CD4-positive, alpha-beta T cell treated with Interleukin-15 for 4 hours (primary cell): Measurements from ENCODE around the gene C11orf97.
"Not testable (repeated sequence)": the region's sequence is repeated elsewhere in the genome, so short reads cannot be mapped to it uniquely, and the experiment has no call there.

Experiments
- DNase-seq: peaks from one replicate; pipeline ENCODE4 v3.0.0-alpha.2; 2020; ENCODE audit warnings: low spot score

Gene C11orf97

GRCh38 chr11:94525546-94526324 is 13.5 kb downstream of the C11orf97 start:
- no peak for DNase-seq

GRCh38 chr11:94526645-94527438 is 14.6 kb downstream of the C11orf97 start:
- DNase-seq: no peak

GRCh38 chr11:94528551-94528950 is 16.3 kb downstream of the C11orf97 start:
- no peak for DNase-seq

GRCh38 chr11:94532211-94532610 is 19.9 kb downstream of the C11orf97 start:
- DNase-seq: no peak

- DNase-seq: no peak
These were observed 20.9 kb downstream of the C11orf97 start for GRCh38 chr11:94533206-94533605.

- DNase-seq: no peak
These were observed 21.7 kb downstream of the C11orf97 start for GRCh38 chr11:94533696-94534630.

- no peak for DNase-seq
These were observed 24.1 kb downstream of the C11orf97 start for GRCh38 chr11:94536386-94536785.

GRCh38 chr11:94537031-94537600 is 24.9 kb downstream of the C11orf97 start:
- no peak for DNase-seq

GRCh38 chr11:94539420-94539819 is 27.2 kb downstream of the C11orf97 start:
- DNase-seq: no peak

- peak; percentile 68 for DNase-seq
These were observed 31.7 kb downstream of the C11orf97 start, which contains the start of gene FUT4 for GRCh38 chr11:94543695-94544645. TSS of gene FUT4 (plus strand) at chr11:94543921. CDS start at chr11:94544134, 213 bp downstream.

GRCh38 chr11:94544646-94545263 is 32.5 kb downstream of the C11orf97 start:
- DNase-seq: no peak

- DNase-seq: no peak
These were observed 33.3 kb downstream of the C11orf97 start for GRCh38 chr11:94545264-94546161.

- no peak for DNase-seq
These were observed 33.9 kb downstream of the C11orf97 start for GRCh38 chr11:94546162-94546470.

- no peak for DNase-seq
These were observed 34.6 kb downstream of the C11orf97 start for GRCh38 chr11:94546886-94547285.

GRCh38 chr11:94549146-94549545 is 36.9 kb downstream of the C11orf97 start:
- DNase-seq: no peak

GRCh38 chr11:94550513-94550912 is 38.3 kb downstream of the C11orf97 start:
- no peak for DNase-seq

- DNase-seq: no peak
These were observed 41.7 kb downstream of the C11orf97 start for GRCh38 chr11:94553938-94554337.

- DNase-seq: not testable (repeated sequence)
These were observed 43.6 kb downstream of the C11orf97 start for GRCh38 chr11:94555752-94556329.

- DNase-seq: no peak
These were observed 45.2 kb downstream of the C11orf97 start for GRCh38 chr11:94557421-94557820.
